Panc1 (cell line): ENCODE data around the gene SRRM5.

Experiments used
- SIN3A ChIP-seq: IDR thresholded peaks from 2 replicates; pipeline ENCODE4 v1.6.1; 2012; ENCODE audit warnings: low read depth, mild to moderate bottlenecking, low read length, moderate library complexity, borderline replicate concordance; ENCODE audit not compliant: insufficient read depth
- TF ChIP-seq, protein P1 (sequence below): fragments of 450-650 bp; IDR thresholded peaks from 2 replicates; pipeline ENCODE4 v1.5.1; 2017; ENCODE audit warnings: mild to moderate bottlenecking
- TF ChIP-seq, protein P2 (sequence below), 2 experiments: IDR thresholded peaks; 2 replicates each; pipeline ENCODE4 v1.6.1; 2011 to 2012; ENCODE audit warnings: low read depth in 2 of 2, control low read depth in 1 of 2, low read length in 1 of 2, mild to moderate bottlenecking in 1 of 2, moderate library complexity in 1 of 2; ENCODE audit not compliant: insufficient read depth in 1 of 2

DNA sequence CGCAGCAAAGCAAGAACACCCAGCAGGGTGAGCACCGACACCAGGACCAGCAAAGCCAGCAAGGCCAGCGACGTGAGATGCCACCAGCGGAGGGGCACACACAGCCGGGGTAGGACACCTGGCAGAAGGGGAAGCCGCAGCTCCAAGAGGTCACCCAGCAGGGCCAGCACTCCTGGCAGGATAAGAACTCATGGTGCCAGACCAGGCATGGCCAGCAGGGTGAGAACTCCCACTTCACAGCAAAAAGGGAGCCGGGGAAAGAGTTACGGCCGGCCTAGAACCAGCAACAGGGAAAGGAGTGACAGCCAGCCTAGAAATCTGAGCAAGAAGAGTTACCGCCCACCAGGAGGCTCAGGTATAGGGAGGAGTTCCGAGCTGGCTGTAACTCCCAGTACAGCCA lies 486 bp downstream of the SRRM5 start:
- TF ChIP-seq, protein P1, sequence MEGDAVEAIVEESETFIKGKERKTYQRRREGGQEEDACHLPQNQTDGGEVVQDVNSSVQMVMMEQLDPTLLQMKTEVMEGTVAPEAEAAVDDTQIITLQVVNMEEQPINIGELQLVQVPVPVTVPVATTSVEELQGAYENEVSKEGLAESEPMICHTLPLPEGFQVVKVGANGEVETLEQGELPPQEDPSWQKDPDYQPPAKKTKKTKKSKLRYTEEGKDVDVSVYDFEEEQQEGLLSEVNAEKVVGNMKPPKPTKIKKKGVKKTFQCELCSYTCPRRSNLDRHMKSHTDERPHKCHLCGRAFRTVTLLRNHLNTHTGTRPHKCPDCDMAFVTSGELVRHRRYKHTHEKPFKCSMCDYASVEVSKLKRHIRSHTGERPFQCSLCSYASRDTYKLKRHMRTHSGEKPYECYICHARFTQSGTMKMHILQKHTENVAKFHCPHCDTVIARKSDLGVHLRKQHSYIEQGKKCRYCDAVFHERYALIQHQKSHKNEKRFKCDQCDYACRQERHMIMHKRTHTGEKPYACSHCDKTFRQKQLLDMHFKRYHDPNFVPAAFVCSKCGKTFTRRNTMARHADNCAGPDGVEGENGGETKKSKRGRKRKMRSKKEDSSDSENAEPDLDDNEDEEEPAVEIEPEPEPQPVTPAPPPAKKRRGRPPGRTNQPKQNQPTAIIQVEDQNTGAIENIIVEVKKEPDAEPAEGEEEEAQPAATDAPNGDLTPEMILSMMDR: no peak
- no peak for TF ChIP-seq SIN3A
- TF ChIP-seq, protein P2, sequence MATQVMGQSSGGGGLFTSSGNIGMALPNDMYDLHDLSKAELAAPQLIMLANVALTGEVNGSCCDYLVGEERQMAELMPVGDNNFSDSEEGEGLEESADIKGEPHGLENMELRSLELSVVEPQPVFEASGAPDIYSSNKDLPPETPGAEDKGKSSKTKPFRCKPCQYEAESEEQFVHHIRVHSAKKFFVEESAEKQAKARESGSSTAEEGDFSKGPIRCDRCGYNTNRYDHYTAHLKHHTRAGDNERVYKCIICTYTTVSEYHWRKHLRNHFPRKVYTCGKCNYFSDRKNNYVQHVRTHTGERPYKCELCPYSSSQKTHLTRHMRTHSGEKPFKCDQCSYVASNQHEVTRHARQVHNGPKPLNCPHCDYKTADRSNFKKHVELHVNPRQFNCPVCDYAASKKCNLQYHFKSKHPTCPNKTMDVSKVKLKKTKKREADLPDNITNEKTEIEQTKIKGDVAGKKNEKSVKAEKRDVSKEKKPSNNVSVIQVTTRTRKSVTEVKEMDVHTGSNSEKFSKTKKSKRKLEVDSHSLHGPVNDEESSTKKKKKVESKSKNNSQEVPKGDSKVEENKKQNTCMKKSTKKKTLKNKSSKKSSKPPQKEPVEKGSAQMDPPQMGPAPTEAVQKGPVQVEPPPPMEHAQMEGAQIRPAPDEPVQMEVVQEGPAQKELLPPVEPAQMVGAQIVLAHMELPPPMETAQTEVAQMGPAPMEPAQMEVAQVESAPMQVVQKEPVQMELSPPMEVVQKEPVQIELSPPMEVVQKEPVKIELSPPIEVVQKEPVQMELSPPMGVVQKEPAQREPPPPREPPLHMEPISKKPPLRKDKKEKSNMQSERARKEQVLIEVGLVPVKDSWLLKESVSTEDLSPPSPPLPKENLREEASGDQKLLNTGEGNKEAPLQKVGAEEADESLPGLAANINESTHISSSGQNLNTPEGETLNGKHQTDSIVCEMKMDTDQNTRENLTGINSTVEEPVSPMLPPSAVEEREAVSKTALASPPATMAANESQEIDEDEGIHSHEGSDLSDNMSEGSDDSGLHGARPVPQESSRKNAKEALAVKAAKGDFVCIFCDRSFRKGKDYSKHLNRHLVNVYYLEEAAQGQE (IDR thresholded peaks at IDR 0.05; ENCODE audit: insufficient read depth in 1 of 2, low read depth in 2 of 2, low read length in 1 of 2): no peak
